HEK293 (cell line): ENCODE measurements around the gene SFSWAP.

Experiments
- CTCF ChIA-PET: fragments of 350-600 bp; formaldehyde crosslinking; extraction: SDS; loops from one replicate; lab custom pipeline; 2021; ENCODE audit warnings: antibody characterized with exemption; lab: Yijun Ruan, JAX
- POLR2A ChIA-PET: fragments of 300-600 bp; formaldehyde crosslinking; extraction: SDS; loops from one replicate; lab custom pipeline; 2020; ENCODE audit warnings: antibody characterized with exemption, inconsistent platforms; lab: Yijun Ruan, JAX
- H3K27ac ChIP-seq: fragments of 200-500 bp; sonication (Bioruptor generic); 2 replicates; pipeline ENCODE4 v1.5.1; 2014; ENCODE audit warnings: low read depth, low read length, control low read depth, inconsistent platforms; ENCODE audit errors: extremely low read depth
- H3K36me3 ChIP-seq, 2 experiments: fragments of 200-500 bp in 1 of 2; sonication (Bioruptor generic) in 1 of 2; 1 replicate in 1 of 2; 2 replicates in 1 of 2; pipeline ENCODE4 v1.5.1; 2014 to 2017; ENCODE audit warnings: inconsistent platforms in 2 of 2, low read length in 2 of 2; ENCODE audit not compliant: control insufficient read depth in 2 of 2, insufficient read depth in 1 of 2
- H3K4me1 ChIP-seq: fragments of 200-500 bp; sonication (Bioruptor generic); 2 replicates; pipeline ENCODE4 v1.5.1; 2014; ENCODE audit warnings: mild to moderate bottlenecking, low read length, inconsistent platforms; ENCODE audit not compliant: control insufficient read depth, insufficient read depth
- H3K4me3 ChIP-seq: 2 replicates; pipeline ENCODE4 v1.5.1; 2011; ENCODE audit warnings: low read depth, mild to moderate bottlenecking, control low read depth, low read length, moderate library complexity
- H3K9me3 ChIP-seq: fragments of 200-500 bp; sonication (Bioruptor generic); 2 replicates; pipeline ENCODE4 v1.5.1; 2014; ENCODE audit warnings: low read depth, low read length, inconsistent platforms; ENCODE audit not compliant: control insufficient read depth, insufficient read depth
- HOXA7 ChIP-seq: sonication (generic); formaldehyde crosslinking; IDR thresholded peaks from 2 replicates; pipeline ENCODE4 v1.8.1; 2022; ENCODE audit warnings: missing genetic modification reagents, borderline replicate concordance
- MEIS1 ChIP-seq: sonication (generic); formaldehyde crosslinking; IDR thresholded peaks from 2 replicates; pipeline ENCODE4 v1.8.1; 2022; ENCODE audit warnings: missing genetic modification reagents, mild to moderate bottlenecking, borderline replicate concordance
- YY1 ChIP-seq: fragments of 450-650 bp; formaldehyde crosslinking; IDR thresholded peaks from 2 replicates; pipeline ENCODE4 v1.5.1; 2018; ENCODE audit warnings: missing biosample characterization, missing genetic modification characterization
- ZBTB8A ChIP-seq: fragments of 450-650 bp; formaldehyde crosslinking; IDR thresholded peaks from 2 replicates; pipeline ENCODE4 v1.5.1; 2016; ENCODE audit warnings: missing biosample characterization, missing genetic modification characterization
- ZNF157 ChIP-seq: fragments of 450-650 bp; formaldehyde crosslinking; IDR thresholded peaks from 2 replicates; pipeline ENCODE4 v1.5.1; 2016; ENCODE audit warnings: missing biosample characterization, missing genetic modification characterization
- ZNF211 ChIP-seq: fragments of 450-650 bp; formaldehyde crosslinking; IDR thresholded peaks from 2 replicates; pipeline ENCODE4 v1.5.1; 2016; ENCODE audit warnings: low read depth, missing biosample characterization, missing genetic modification characterization
- ZNF214 ChIP-seq: fragments of 450-650 bp; formaldehyde crosslinking; IDR thresholded peaks from 2 replicates; pipeline ENCODE4 v1.5.1; 2017; ENCODE audit warnings: missing biosample characterization, mild to moderate bottlenecking, missing genetic modification characterization, borderline replicate concordance
- ZNF274 ChIP-seq, 2 experiments: fragments of 200-500 bp in 1 of 2; fragments of 450-650 bp in 1 of 2; sonication (Bioruptor generic) in 1 of 2; formaldehyde crosslinking in 1 of 2; IDR thresholded peaks; 2 replicates each; pipeline versions ENCODE4 v1.5.1 to v1.6.1; 2014 to 2016; ENCODE audit warnings: borderline replicate concordance in 1 of 2, inconsistent platforms in 1 of 2, low read length in 1 of 2, missing biosample characterization in 1 of 2, missing genetic modification characterization in 1 of 2
- ZNF837 ChIP-seq: fragments of 450-650 bp; formaldehyde crosslinking; IDR thresholded peaks from 2 replicates; pipeline ENCODE4 v1.5.1; 2016; ENCODE audit warnings: missing biosample characterization, missing genetic modification characterization
- TF ChIP-seq, protein P1 (sequence below): fragments of 450-650 bp; formaldehyde crosslinking; IDR thresholded peaks from 2 replicates; pipeline ENCODE4 v1.5.1; 2016; ENCODE audit warnings: missing biosample characterization, missing genetic modification characterization
- TF ChIP-seq, protein P2 (sequence below): fragments of 450-650 bp; formaldehyde crosslinking; IDR thresholded peaks from 2 replicates; pipeline ENCODE4 v1.5.1; 2016; ENCODE audit warnings: missing biosample characterization, missing genetic modification characterization, borderline replicate concordance
- TF ChIP-seq, protein P3 (sequence below): fragments of 450-650 bp; formaldehyde crosslinking; IDR thresholded peaks from 2 replicates; pipeline ENCODE4 v1.5.1; 2016; ENCODE audit warnings: missing biosample characterization, missing genetic modification characterization
- TF ChIP-seq, protein P4 (sequence below): fragments of 450-650 bp; formaldehyde crosslinking; IDR thresholded peaks from 2 replicates; pipeline ENCODE4 v1.5.1; 2017; ENCODE audit warnings: missing biosample characterization, mild to moderate bottlenecking, missing genetic modification characterization, moderate library complexity

SFSWAP gene

GRCh38 chr12:131773582-131774221, 62.8 kb downstream of the SFSWAP start:
- no peak overlapping the region for H3K27ac ChIP-seq
- no peaks in the 10 kb centered on the region for H3K4me1 ChIP-seq
- ChIA-PET CTCF (no interaction called here), POLR2A (no interaction called here)
- TF ChIP-seq, protein P1, sequence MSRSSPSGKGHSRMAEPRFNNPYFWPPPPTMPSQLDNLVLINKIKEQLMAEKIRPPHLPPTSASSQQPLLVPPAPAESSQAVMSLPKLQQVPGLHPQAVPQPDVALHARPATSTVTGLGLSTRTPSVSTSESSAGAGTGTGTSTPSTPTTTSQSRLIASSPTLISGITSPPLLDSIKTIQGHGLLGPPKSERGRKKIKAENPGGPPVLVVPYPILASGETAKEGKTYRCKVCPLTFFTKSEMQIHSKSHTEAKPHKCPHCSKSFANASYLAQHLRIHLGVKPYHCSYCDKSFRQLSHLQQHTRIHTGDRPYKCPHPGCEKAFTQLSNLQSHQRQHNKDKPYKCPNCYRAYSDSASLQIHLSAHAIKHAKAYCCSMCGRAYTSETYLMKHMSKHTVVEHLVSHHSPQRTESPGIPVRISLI (tag by site-specific recombination) = no peak
- TF ChIP-seq HOXA7 (CRISPR knock-in tag) = no peak
- TF ChIP-seq ZNF837 (tag by site-specific recombination) = no peak
- TF ChIP-seq, protein P2, sequence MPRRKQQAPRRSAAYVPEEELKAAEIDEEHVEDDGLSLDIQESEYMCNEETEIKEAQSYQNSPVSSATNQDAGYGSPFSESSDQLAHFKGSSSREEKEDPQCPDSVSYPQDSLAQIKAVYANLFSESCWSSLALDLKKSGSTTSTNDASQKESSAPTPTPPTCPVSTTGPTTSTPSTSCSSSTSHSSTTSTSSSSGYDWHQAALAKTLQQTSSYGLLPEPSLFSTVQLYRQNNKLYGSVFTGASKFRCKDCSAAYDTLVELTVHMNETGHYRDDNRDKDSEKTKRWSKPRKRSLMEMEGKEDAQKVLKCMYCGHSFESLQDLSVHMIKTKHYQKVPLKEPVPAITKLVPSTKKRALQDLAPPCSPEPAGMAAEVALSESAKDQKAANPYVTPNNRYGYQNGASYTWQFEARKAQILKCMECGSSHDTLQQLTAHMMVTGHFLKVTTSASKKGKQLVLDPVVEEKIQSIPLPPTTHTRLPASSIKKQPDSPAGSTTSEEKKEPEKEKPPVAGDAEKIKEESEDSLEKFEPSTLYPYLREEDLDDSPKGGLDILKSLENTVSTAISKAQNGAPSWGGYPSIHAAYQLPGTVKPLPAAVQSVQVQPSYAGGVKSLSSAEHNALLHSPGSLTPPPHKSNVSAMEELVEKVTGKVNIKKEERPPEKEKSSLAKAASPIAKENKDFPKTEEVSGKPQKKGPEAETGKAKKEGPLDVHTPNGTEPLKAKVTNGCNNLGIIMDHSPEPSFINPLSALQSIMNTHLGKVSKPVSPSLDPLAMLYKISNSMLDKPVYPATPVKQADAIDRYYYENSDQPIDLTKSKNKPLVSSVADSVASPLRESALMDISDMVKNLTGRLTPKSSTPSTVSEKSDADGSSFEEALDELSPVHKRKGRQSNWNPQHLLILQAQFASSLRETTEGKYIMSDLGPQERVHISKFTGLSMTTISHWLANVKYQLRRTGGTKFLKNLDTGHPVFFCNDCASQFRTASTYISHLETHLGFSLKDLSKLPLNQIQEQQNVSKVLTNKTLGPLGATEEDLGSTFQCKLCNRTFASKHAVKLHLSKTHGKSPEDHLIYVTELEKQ (tag by site-specific recombination) = no peak
- no peak for TF ChIP-seq ZNF274 (IDR thresholded peaks at IDR 0.05; ENCODE audit: low read length)
- TF ChIP-seq ZNF274 (tag by site-specific recombination; IDR thresholded peaks at IDR 0.05; ENCODE audit: borderline replicate concordance) = no peak
- TF ChIP-seq, protein P3, sequence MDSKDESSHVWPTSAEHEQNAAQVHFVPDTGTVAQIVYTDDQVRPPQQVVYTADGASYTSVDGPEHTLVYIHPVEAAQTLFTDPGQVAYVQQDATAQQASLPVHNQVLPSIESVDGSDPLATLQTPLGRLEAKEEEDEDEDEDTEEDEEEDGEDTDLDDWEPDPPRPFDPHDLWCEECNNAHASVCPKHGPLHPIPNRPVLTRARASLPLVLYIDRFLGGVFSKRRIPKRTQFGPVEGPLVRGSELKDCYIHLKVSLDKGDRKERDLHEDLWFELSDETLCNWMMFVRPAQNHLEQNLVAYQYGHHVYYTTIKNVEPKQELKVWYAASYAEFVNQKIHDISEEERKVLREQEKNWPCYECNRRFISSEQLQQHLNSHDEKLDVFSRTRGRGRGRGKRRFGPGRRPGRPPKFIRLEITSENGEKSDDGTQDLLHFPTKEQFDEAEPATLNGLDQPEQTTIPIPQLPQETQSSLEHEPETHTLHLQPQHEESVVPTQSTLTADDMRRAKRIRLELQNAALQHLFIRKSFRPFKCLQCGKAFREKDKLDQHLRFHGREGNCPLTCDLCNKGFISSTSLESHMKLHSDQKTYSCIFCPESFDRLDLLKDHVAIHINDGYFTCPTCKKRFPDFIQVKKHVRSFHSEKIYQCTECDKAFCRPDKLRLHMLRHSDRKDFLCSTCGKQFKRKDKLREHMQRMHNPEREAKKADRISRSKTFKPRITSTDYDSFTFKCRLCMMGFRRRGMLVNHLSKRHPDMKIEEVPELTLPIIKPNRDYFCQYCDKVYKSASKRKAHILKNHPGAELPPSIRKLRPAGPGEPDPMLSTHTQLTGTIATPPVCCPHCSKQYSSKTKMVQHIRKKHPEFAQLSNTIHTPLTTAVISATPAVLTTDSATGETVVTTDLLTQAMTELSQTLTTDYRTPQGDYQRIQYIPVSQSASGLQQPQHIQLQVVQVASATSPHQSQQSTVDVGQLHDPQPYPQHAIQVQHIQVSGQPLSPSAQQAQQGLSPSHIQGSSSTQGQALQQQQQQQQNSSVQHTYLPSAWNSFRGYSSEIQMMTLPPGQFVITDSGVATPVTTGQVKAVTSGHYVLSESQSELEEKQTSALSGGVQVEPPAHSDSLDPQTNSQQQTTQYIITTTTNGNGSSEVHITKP (tag by site-specific recombination) = no peak
- no peak for TF ChIP-seq MEIS1 (CRISPR knock-in tag)
- TF ChIP-seq ZBTB8A (tag by site-specific recombination) = no peak
- TF ChIP-seq, protein P4, sequence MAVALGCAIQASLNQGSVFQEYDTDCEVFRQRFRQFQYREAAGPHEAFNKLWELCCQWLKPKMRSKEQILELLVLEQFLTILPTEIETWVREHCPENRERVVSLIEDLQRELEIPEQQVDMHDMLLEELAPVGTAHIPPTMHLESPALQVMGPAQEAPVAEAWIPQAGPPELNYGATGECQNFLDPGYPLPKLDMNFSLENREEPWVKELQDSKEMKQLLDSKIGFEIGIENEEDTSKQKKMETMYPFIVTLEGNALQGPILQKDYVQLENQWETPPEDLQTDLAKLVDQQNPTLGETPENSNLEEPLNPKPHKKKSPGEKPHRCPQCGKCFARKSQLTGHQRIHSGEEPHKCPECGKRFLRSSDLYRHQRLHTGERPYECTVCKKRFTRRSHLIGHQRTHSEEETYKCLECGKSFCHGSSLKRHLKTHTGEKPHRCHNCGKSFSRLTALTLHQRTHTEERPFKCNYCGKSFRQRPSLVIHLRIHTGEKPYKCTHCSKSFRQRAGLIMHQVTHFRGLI (tag by site-specific recombination) = no peak
- no peak for TF ChIP-seq ZNF214
- TF ChIP-seq YY1 (tag by site-specific recombination) = no peak
- no peak for TF ChIP-seq ZNF211 (tag by site-specific recombination)
- no peak for TF ChIP-seq ZNF157 (tag by site-specific recombination)
- H3K36me3 ChIP-seq = peaks cover 23 to 78% of the 10 kb centered on the region in 2 experiments; a peak in 2 of 3 replicates
- H3K9me3 ChIP-seq = no peaks in the 10 kb centered on the region
- no peak overlapping the region for H3K4me3 ChIP-seq
